Esophagus muscularis mucosa (tissue), 4 donors: Measurements from ENCODE around the gene INPP4B.

ENCODE experiments used
- EP300 ChIP-seq: sonication (generic); formaldehyde crosslinking; IDR thresholded peaks from one replicate; pipeline ENCODE4 v1.6.1; 2017; ENCODE audit warnings: antibody characterized with exemption
- POLR2A ChIP-seq: fragments of 450-650 bp; IDR thresholded peaks from one replicate; pipeline ENCODE4 v1.6.1; 2017; ENCODE audit warnings: antibody characterized with exemption, moderate library complexity, mild to moderate bottlenecking, low read depth
- POLR2AphosphoS5 ChIP-seq, 2 donors: sonication (generic); formaldehyde crosslinking; IDR thresholded peaks; one replicate each; pipeline ENCODE4 v1.6.1; 2017; ENCODE audit warnings: antibody characterized with exemption in 2 of 2
- TF ChIP-seq, protein P1 (sequence below), 3 experiments: fragments of 200-600 bp in 2 of 3; fragments of 450-650 bp in 1 of 3; sonication (generic) in 2 of 3; IDR thresholded peaks; one replicate each; pipeline ENCODE4 v1.5.1; 2017 to 2019; ENCODE audit warnings: antibody characterized with exemption in 3 of 3, mild to moderate bottlenecking in 2 of 3, moderate library complexity in 1 of 3

DNA sequence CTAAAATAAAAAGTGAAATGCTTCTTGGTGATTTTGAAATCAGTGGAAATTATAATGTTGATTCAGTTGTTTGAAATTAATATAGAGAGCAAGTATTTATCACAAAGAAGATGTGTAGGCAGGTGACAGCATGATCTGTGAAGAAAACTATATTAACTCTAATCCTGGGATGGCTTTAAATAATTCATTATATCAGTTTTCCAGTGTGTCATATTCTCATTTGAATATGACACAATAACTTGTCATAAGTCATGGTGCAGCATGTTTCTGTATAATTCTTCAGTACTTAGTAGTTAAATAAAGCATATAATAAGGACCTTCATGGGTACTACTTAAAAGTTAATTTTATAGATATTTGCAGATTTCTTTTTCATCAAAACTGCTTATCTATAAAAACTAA lies 573.6 kb downstream of the INPP4B start:
- TF ChIP-seq POLR2A (no peak), EP300 (no peak), POLR2AphosphoS5 (IDR thresholded peaks at IDR 0.05) (no peak)
- TF ChIP-seq, protein P1, sequence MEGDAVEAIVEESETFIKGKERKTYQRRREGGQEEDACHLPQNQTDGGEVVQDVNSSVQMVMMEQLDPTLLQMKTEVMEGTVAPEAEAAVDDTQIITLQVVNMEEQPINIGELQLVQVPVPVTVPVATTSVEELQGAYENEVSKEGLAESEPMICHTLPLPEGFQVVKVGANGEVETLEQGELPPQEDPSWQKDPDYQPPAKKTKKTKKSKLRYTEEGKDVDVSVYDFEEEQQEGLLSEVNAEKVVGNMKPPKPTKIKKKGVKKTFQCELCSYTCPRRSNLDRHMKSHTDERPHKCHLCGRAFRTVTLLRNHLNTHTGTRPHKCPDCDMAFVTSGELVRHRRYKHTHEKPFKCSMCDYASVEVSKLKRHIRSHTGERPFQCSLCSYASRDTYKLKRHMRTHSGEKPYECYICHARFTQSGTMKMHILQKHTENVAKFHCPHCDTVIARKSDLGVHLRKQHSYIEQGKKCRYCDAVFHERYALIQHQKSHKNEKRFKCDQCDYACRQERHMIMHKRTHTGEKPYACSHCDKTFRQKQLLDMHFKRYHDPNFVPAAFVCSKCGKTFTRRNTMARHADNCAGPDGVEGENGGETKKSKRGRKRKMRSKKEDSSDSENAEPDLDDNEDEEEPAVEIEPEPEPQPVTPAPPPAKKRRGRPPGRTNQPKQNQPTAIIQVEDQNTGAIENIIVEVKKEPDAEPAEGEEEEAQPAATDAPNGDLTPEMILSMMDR (IDR thresholded peaks at IDR 0.05), result no peak
